IPS DF 4.7 (cell line): ENCODE data around the gene TBKBP1.

Experiments used
- DNase-seq: peaks from one replicate; pipeline ENCODE4 v3.0.0-alpha.2; 2013; ENCODE audit warnings: low spot score; ENCODE audit errors: extremely low read depth

The TBKBP1 gene

GRCh38 chr17:47760409-47761140, 66.6 kb downstream of the TBKBP1 start:
- no peak for DNase-seq
